K562 (cell line): Measurements from ENCODE around the gene LRP1. TPM values are rescaled to one million over a fixed set of nuclear protein-coding genes. Genes with fewer than 3 reads are reported as not detected.

ENCODE experiments used
- ATAC-seq: fragments of 200-7000 bp; cut with Tn5 transposase; 3 replicates; pipeline ENCODE4 v1.9.1; 2020; ENCODE audit warnings: moderate library complexity
- BruUV-seq: library from RNA; stranded (reverse); fragments of 400-500 nt; replicated peaks from 2 replicates; lab custom pipeline; 2021; lab: Mats Ljungman, UMichigan
- CTCF ChIA-PET: fragments of 300-600 bp; formaldehyde crosslinking; extraction: SDS; loops from one replicate; lab custom pipeline; 2021; ENCODE audit warnings: low intra/inter-chr PET ratio; lab: Yijun Ruan, JAX
- POLR2A ChIA-PET: fragments of 300-600, 350-650 bp; sonication (Branson Sonifier 250); formaldehyde crosslinking; extraction: SDS; loops from one replicate; lab custom pipeline; 2021; ENCODE audit warnings: antibody characterized with exemption, inconsistent platforms; lab: Yijun Ruan, JAX
- DNase-seq, 4 experiments: peaks; one replicate each; pipeline versions ENCODE4 v3.0.0 to v3.0.0-alpha.2; 2011 to 2018; ENCODE audit warnings: low spot score in 3 of 4, mixed read lengths in 3 of 4; ENCODE audit errors: extremely low read depth in 1 of 4
- FAIRE-seq: peaks from 2 replicates; lab custom pipeline; 2011; peaks lifted over from hg19 to GRCh38; lab: Jason Lieb, UNC
- H2AFZ ChIP-seq: 2 replicates; pipeline ENCODE4 v1.6.0; 2011; ENCODE audit warnings: low read depth, low read length, control low read depth, inconsistent platforms
- H3K27ac ChIP-seq: fragments of 200-600 bp; 3 replicates; pipeline ENCODE4 v1.8.0; 2011; ENCODE audit warnings: low read depth, mild to moderate bottlenecking, control low read depth, inconsistent platforms, low read length, moderate library complexity, mixed read lengths; ENCODE audit errors: extremely low read depth
- H3K27me3 ChIP-seq, 2 experiments: fragments of 300-600 bp in 1 of 2; 2 replicates in 1 of 2; 3 replicates in 1 of 2; pipeline versions ENCODE4 v1.6.0 to v1.8.0; 2011; ENCODE audit warnings: inconsistent platforms in 2 of 2, low read length in 2 of 2, mild to moderate bottlenecking in 1 of 2, mixed read lengths in 1 of 2, moderate library complexity in 1 of 2; ENCODE audit not compliant: control insufficient read depth in 2 of 2, insufficient read depth in 2 of 2
- H3K36me3 ChIP-seq: fragments of 300-600 bp; 3 replicates; pipeline ENCODE4 v1.8.0; 2011; ENCODE audit warnings: mild to moderate bottlenecking, low read length, inconsistent platforms; ENCODE audit not compliant: control insufficient read depth, insufficient read depth
- H3K4me1 ChIP-seq, 2 experiments: fragments of 200-600 bp in 1 of 2; replicated peaks in 1 of 2; 2 replicates in 1 of 2; 3 replicates in 1 of 2; pipeline versions ENCODE4 v1.5.1 to v1.8.0; 2011; ENCODE audit warnings: inconsistent platforms in 2 of 2, low read length in 2 of 2, mild to moderate bottlenecking in 1 of 2, mixed read lengths in 1 of 2, moderate library complexity in 1 of 2; ENCODE audit not compliant: control insufficient read depth in 2 of 2, insufficient read depth in 2 of 2
- H3K4me2 ChIP-seq: 2 replicates; pipeline ENCODE4 v1.6.1; 2011; ENCODE audit warnings: low read length, control low read depth, inconsistent platforms, mixed read lengths; ENCODE audit not compliant: insufficient read depth
- H3K4me3 ChIP-seq: fragments of 200-600 bp; sonication (generic), shearing (Covaris generic); 2 replicates; pipeline ENCODE4 v1.5.1; 2016; ENCODE audit warnings: control low read depth, inconsistent platforms
- H3K79me2 ChIP-seq: fragments of 200-600 bp; 3 replicates; pipeline ENCODE4 v1.8.0; 2011; ENCODE audit warnings: low read length, inconsistent platforms; ENCODE audit not compliant: control insufficient read depth, insufficient read depth
- H3K9ac ChIP-seq, 2 experiments: 2 replicates each; pipeline versions ENCODE4 v1.6.0 to v1.6.1; 2011; ENCODE audit warnings: low read depth in 2 of 2, low read length in 2 of 2, control low read depth in 1 of 2, inconsistent platforms in 1 of 2, mild to moderate bottlenecking in 1 of 2, mixed read lengths in 1 of 2; ENCODE audit not compliant: insufficient read depth in 1 of 2
- H3K9me1 ChIP-seq: one replicate; pipeline ENCODE4 v1.6.0; 2011; ENCODE audit warnings: inconsistent platforms, mild to moderate bottlenecking, low read length, moderate library complexity; ENCODE audit not compliant: control insufficient read depth, insufficient read depth
- H3K9me3 ChIP-seq: replicated peaks from 2 replicates; pipeline ENCODE4 v1.5.1; 2011; ENCODE audit warnings: low read depth, low read length, inconsistent platforms; ENCODE audit not compliant: control insufficient read depth, insufficient read depth
- H4K20me1 ChIP-seq: replicated peaks from 2 replicates; pipeline ENCODE4 v1.6.1; 2011; ENCODE audit warnings: low read length, inconsistent platforms, mixed read lengths; ENCODE audit not compliant: control insufficient read depth, insufficient read depth
- ELF2 ChIP-seq: fragments of 250-450 bp; sonication (Bioruptor Pico); IDR thresholded peaks from 2 replicates; pipeline ENCODE4 v1.5.0; 2021; ENCODE audit warnings: mild to moderate bottlenecking
- NFE2L1 ChIP-seq: fragments of 450-650 bp; IDR thresholded peaks from 2 replicates; pipeline ENCODE4 v1.6.1; 2016; ENCODE audit warnings: missing genetic modification characterization, low read depth, mild to moderate bottlenecking, missing compliant biosample characterization, moderate library complexity, borderline replicate concordance
- STAG1 ChIP-seq: sonication (generic); formaldehyde crosslinking; IDR thresholded peaks from 2 replicates; pipeline ENCODE4 v1.5.0; 2020; ENCODE audit warnings: missing genetic modification reagents, borderline replicate concordance
- SUPT5H ChIP-seq: fragments of 450-650 bp; IDR thresholded peaks from 2 replicates; pipeline ENCODE4 v1.6.1; 2016
- ZNF146 ChIP-seq: IDR thresholded peaks from one replicate; pipeline ENCODE4 v1.6.1; 2018; ENCODE audit warnings: missing compliant biosample characterization; ENCODE audit not compliant: unreplicated experiment
- WGBS: fragments of 100-300 bp; shearing (Covaris generic); methylation state at CpG from one replicate; pipeline ENCODE4 v1.1.6; 2016; ENCODE audit warnings: low coverage, mixed read lengths; ENCODE audit not compliant: insufficient coverage; ENCODE audit errors: missing lambda C conversion rate; 5-methylcytosine and 5-hydroxymethylcytosine counted together
- in situ Hi-C: fragments of 300-500 bp; cut with MboI; formaldehyde crosslinking; loops from 4 replicates; pipeline ENCODE4 v1.15.0; 2018; ENCODE audit warnings: inconsistent platforms, mixed read lengths
- intact Hi-C: fragments of 100-400 bp; cut with micrococcal nuclease; formaldehyde crosslinking; loops from 2 replicates; pipeline ENCODE4 v1.14.2; 2022
- polyA plus RNA-seq, 8 experiments: library from polyadenylated mRNA; depleted of rRNA in 4 of 8; stranded (reverse) in 5 of 8; unstranded in 3 of 8; fragments of >200 nt; fragmentation: Nextera tagmentation in 2 of 8; fragmentation: Illumina TruSeq in 1 of 8; extraction: Ambion mirVana in 2 of 8; extraction: Trizol in 1 of 8; gene quantifications; 2 replicates each; pipeline versions ENCODE4 v1.2.1 to v1.2.3, GENCODE V29; 2011 to 2014; ENCODE audit warnings: inconsistent platforms in 1 of 8, missing spikeins in 1 of 8
- total RNA-seq, 7 experiments: library from RNA; depleted of rRNA in 6 of 7; stranded (reverse); fragments of >200 nt in 6 of 7; fragmentation: Illumina TruSeq in 2 of 7; extraction: Trizol in 2 of 7; gene quantifications; 2 replicates each; pipeline versions ENCODE4 v1.2.1 to v1.2.3, GENCODE V29; 2011 to 2021; ENCODE audit warnings: low replicate concordance in 1 of 7
- TF ChIP-seq, protein P1 (sequence below): fragments of 250-450 bp; sonication (Bioruptor Pico); IDR thresholded peaks from 2 replicates; pipeline ENCODE4 v1.5.0; 2020; ENCODE audit warnings: mild to moderate bottlenecking

LRP1 gene
- total and polyA plus RNA-seq, 9 of the 15 experiments (the other 6 are each of a cell fraction or from before 2014, with no cell fraction given): 0.04 to 0.64 (median 0.19) TPM; not detected in 2

DNA sequence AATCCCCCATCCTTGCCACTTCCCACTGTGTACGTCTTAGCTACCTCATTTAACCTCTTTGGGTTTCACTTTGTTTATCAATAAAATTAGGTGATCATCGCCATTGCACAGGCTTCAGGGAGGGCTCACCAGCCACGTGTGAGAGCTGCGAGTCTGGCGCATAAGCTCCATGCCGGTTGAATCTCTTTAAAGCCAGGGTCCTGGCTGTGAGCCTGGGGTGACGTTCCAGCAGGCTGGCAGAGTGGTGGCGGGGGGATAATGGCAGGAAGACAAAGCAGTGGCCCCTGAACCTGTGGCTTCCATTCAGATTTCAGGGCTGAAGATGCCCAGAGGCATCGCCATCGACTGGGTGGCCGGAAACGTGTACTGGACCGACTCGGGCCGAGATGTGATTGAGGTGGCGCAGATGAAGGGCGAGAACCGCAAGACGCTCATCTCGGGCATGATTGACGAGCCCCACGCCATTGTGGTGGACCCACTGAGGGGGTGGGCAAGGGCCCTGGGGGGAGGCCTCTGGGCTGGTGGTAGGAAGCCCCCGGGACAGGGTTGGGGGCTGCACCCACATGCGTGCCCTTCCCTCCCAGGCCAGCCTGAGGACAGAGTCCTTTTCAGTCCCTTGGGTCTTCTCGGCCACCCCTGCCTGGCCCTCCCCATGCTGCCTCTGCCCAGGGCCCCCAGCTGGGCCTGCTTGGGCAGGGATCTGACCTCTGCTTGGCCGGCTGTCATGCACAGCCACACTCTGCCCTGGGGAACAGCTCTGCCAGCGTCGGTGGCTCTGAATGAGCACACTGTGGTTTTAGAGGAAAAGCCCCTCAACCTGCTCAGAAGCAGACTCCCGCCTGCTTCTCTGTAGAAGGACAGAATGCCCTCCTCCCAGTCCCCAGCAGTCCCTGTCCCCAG lies 79.7 kb downstream of the LRP1 start (continued):
- TF ChIP-seq, protein P1, sequence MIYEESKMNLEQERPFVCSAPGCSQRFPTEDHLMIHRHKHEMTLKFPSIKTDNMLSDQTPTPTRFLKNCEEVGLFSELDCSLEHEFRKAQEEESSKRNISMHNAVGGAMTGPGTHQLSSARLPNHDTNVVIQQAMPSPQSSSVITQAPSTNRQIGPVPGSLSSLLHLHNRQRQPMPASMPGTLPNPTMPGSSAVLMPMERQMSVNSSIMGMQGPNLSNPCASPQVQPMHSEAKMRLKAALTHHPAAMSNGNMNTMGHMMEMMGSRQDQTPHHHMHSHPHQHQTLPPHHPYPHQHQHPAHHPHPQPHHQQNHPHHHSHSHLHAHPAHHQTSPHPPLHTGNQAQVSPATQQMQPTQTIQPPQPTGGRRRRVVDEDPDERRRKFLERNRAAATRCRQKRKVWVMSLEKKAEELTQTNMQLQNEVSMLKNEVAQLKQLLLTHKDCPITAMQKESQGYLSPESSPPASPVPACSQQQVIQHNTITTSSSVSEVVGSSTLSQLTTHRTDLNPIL (CRISPR knock-in tag): no peak

DNA sequence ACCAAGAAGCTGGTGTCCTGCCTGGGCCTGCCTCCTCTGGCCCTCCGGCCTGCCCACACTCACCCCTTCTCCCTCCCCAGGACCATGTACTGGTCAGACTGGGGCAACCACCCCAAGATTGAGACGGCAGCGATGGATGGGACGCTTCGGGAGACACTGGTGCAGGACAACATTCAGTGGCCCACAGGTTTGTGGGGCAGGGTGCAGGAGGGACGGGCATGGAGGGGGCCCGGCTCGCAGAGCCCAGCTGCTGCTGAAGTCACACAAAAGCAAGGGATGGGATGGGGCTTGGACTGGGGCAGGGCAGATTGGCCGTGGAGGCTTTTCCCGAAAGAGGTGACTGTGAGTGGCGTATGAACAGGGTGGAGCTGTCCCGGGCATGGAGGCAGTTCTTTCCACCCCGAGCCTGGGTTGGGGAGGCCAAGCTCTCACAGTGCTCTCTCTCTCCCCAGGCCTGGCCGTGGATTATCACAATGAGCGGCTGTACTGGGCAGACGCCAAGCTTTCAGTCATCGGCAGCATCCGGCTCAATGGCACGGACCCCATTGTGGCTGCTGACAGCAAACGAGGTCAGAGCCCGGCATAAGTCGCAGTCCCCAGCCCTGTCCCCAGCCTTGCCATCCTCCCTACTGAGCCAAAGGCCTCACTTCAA lies 80.5 kb downstream of the LRP1 start:
- Histone ChIP-seq H3K27ac (no peak overlapping the region), H4K20me1 (peaks cover 14% of the 10 kb centered on the region), H3K27me3 (peaks cover 28 to 77% of the 10 kb centered on the region in 2 experiments; a peak in 4 of 5 replicates), H3K9ac (no peak overlapping the region; a peak in 1 of 4 replicates), H3K4me1 (peaks cover 4 to 45% of the 10 kb centered on the region in 2 experiments; a peak in 3 of 5 replicates), H3K9me1 (peaks cover 2% of the 10 kb centered on the region), H3K4me3 (no peak overlapping the region), H3K79me2 (no peaks in the 10 kb centered on the region), H3K9me3 (no peaks in the 10 kb centered on the region), H2AFZ (no peak overlapping the region), H3K36me3 (no peaks in the 10 kb centered on the region), H3K4me2 (no peak overlapping the region)
- ChIA-PET CTCF (interaction anchor here (1.1 kb wide), 1 partner anchor 30 kb away, joined by 5 read pairs; no protein-coding TSS in a partner anchor), POLR2A (interaction anchor here (0.8 kb wide), 1 partner anchor 12 kb away, joined by 3 read pairs; no protein-coding TSS in a partner anchor)
- FAIRE-seq (no peak), DNase-seq (no peak), ATAC-seq (no peak; the same call in 2 of the 3 replicates)
- 12% methylated on average over 22 of the region's 22 CpGs for WGBS
- no TSS peak for BruUV-seq
- TF ChIP-seq SUPT5H (no peak), ELF2 (CRISPR knock-in tag) (no peak), STAG1 (CRISPR knock-in tag) (no peak), ZNF146 (CRISPR knock-in tag) (no peak), NFE2L1 (tag) (no peak)
- in situ Hi-C loops: loop anchor here (5.0 kb wide), 1 partner anchor 34 kb away; no protein-coding TSS in a partner anchor
- intact Hi-C loops: no loop called here
